Heart left ventricle (tissue), 16 donors: Measurements from ENCODE around the gene SLC6A17. TPM values are rescaled to one million over a fixed set of nuclear protein-coding genes. Genes with fewer than 3 reads are reported as not detected.

Experiments used
- ATAC-seq, 4 donors: fragments of 200-7000 bp; cut with Tn5 transposase; one replicate each; pipeline ENCODE4 v1.9.1; 2020 to 2022; ENCODE audit warnings: moderate library complexity in 4 of 4, mild to moderate bottlenecking in 3 of 4, moderate number of reproducible peaks in 1 of 4
- DNase-seq, 5 donors: peaks; one replicate each; pipeline ENCODE4 v3.0.0-alpha.2; 2020
- H3K27ac ChIP-seq, 12 donors: fragments of 200-600 bp; sonication (generic) in 4 of 12; one replicate each; pipeline versions ENCODE4 v1.5.0 to v1.8.0; 2016 to 2022; ENCODE audit warnings: mild to moderate bottlenecking in 2 of 12
- H3K27me3 ChIP-seq, 9 donors: fragments of 200-600 bp; sonication (generic) in 2 of 9; one replicate each; pipeline versions ENCODE4 v1.5.1 to v1.8.0; 2016 to 2022; ENCODE audit warnings: mild to moderate bottlenecking in 3 of 9
- H3K36me3 ChIP-seq, 9 donors: fragments of 200-600 bp; sonication (generic) in 2 of 9; one replicate each; pipeline versions ENCODE4 v1.5.0 to v1.8.0; 2018 to 2022; ENCODE audit warnings: mild to moderate bottlenecking in 2 of 9
- H3K4me1 ChIP-seq, 12 donors: fragments of 200-600 bp; sonication (generic) in 4 of 12; one replicate each; pipeline versions ENCODE4 v1.5.0 to v1.8.0; 2016 to 2022; ENCODE audit warnings: mild to moderate bottlenecking in 3 of 12
- H3K4me3 ChIP-seq, 12 donors: fragments of 200-600 bp; sonication (generic) in 4 of 12; one replicate each; pipeline versions ENCODE4 v1.5.0 to v1.8.0; 2017 to 2022; ENCODE audit warnings: mild to moderate bottlenecking in 9 of 12, moderate library complexity in 4 of 12
- H3K9me3 ChIP-seq, 12 donors: fragments of 200-600 bp; sonication (generic) in 4 of 12; one replicate each; pipeline versions ENCODE4 v1.5.0 to v1.8.0; 2016 to 2022; ENCODE audit warnings: mild to moderate bottlenecking in 1 of 12
- CTCF ChIP-seq, 12 donors: fragments of 200-600 bp; sonication (generic) in 4 of 12; IDR thresholded peaks; one replicate each; pipeline versions ENCODE4 v1.5.0 to v1.8.0; 2018 to 2022; ENCODE audit warnings: antibody characterized with exemption in 12 of 12, mild to moderate bottlenecking in 5 of 12
- POLR2A ChIP-seq, 2 donors: fragments of 450-650 bp; IDR thresholded peaks; one replicate each; pipeline ENCODE4 v1.6.1; 2017; ENCODE audit warnings: antibody characterized with exemption in 2 of 2, mild to moderate bottlenecking in 2 of 2, moderate library complexity in 2 of 2
- WGBS, 4 donors: extraction: QIAGEN DNeasy Blood & Tissue Kit in 2 of 4; methylation state at CpG; one replicate each; pipeline versions ENCODE4 v1.1.5 to v1.1.7; 2013 to 2018; 5-methylcytosine and 5-hydroxymethylcytosine counted together
- intact Hi-C, 10 donors: fragments of 100-400 bp; cut with DNase I; formaldehyde crosslinking; loops; one replicate each; pipeline versions ENCODE4 v1.11.1 to v1.14.2; 2022
- polyA plus RNA-seq, 2 donors: library from polyadenylated mRNA; stranded (reverse); fragments of 200-250 nt; gene quantifications; one replicate each; pipeline ENCODE4 v1.2.3, GENCODE V29; 2013
- total RNA-seq, 9 donors: library from RNA; depleted of rRNA in 2 of 9; stranded (reverse); fragments of >200 nt in 2 of 9; fragmentation: NEBNext Ultra II Directional in 3 of 9; extraction: Animal tissue kit (Norgen Biotek cat#: 25700) in 3 of 9; gene quantifications; one replicate each; pipeline versions ENCODE4 v1.1.0 to v1.2.4, GENCODE V29; 2016 to 2023
- donor health status: ischemic (EF 13 %, LVEDD 7.1; RV severe dilation, severe dysfunction).
- donor health status: healthy with polysubstance abuse.
- donor health status: DM: no; HTN: yes; CAD: no.
- donor health status: DM: no; HTN: no; CAD: no.
- donor health status: ischemic (EF 25% LVEDD 6.9; RV normal size, moderate dysfunction).
- donor health status: ischemic (EF 25% LVEDD 5.7; RV mildly dilated, moderate dysfunction).
- donor health status: healthy.
- donor health status: DM: yes; HTN: yes; CAD: no.
- donor health status: ischemic (EF 35%, LVEDD 5.7; RV mildly dilated, moderate dysfunction).
- donor health status: nonischemic (EF 11% LVEDD 7.7; RV severe dilation, severe dysfunction).
- donor health status: DM: yes; HTN: yes; CAD: no.
- donor health status: PGD.
- donor health status: ischemic (EF 29% LVEDD 5.4; RV normal size, mild dysfunction).
- donor health status: nonischemic (EF 23%, LVEDD 6.1; RV moderate dilation, normal function).

SLC6A17 gene
- total and polyA plus RNA-seq, 11 donors, result 0.07 to 0.50 (median 0.24) TPM; not detected in 3

DNA sequence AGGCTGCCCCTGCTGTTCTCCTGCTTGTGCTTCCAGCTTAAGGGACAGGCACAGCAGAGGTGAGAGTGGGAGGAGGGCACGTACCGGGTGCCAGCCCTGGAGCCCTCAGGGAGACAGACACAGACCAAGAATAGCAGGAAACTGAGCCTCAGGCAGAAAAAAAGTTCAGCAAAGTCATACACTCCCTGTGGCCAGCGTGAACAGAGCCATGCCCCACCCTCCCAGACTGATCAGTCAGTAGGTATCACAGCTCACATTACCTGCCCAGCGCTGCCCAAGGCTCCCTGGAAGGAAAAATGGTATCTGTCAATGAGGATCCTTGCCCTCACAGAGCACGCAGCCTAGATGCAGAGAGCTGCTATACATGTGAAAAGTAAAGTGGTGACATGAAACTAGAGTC lies 36.7 kb upstream of the SLC6A17 start:
- H3K4me1 ChIP-seq, result no peaks in the 10 kb centered on the region
- H3K27me3 ChIP-seq, result peaks cover 0 to 19% (median 0%) of the 10 kb centered on the region in 9 donors
- ATAC-seq, result no peak
- H3K9me3 ChIP-seq, result no peaks in the 10 kb centered on the region
- WGBS, 4 donors, result 64 to 87% (median 67%) methylated on average over 5 of the region's 5 CpGs
- H3K36me3 ChIP-seq, result no peaks in the 10 kb centered on the region
- H3K27ac ChIP-seq, result no peak overlapping the region
- TF ChIP-seq CTCF (IDR thresholded peaks at IDR 0.05), result no peak
- no peak overlapping the region for H3K4me3 ChIP-seq
- intact Hi-C loops, result loop anchor here in 1 of 10 donors (5.0 kb wide), 1 partner anchor 36 kb away; no protein-coding TSS in a partner anchor
- peak in 1 of 5 donors; percentile 40 for DNase-seq

DNA sequence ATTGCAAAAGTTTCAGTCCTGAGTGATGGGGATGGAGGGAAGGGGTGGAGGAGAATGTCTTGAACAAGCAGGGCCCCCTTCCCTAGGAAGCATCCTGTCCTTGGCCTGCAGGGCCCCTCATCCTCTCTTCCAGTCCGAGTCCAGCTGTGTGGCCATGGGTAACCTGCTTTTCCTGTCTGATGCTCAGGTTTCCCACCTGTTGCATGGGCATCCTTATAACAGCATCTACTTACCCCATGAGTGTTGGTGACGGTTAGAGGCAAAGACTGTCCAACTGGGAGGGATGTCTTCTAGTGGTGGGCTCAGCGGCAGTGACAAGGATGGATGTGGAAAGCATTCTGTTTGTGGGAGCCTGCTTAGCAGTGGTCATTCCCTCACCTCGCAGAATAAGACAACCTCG lies 36.1 kb upstream of the SLC6A17 start:
- H3K36me3 ChIP-seq, result no peaks in the 10 kb centered on the region
- no peaks in the 10 kb centered on the region for H3K4me1 ChIP-seq
- intact Hi-C loops, result loop anchor here in 1 of 10 donors (5.0 kb wide), 1 partner anchor 37 kb away; no protein-coding TSS in a partner anchor
- H3K4me3 ChIP-seq, result no peak overlapping the region
- no peak for TF ChIP-seq CTCF (IDR thresholded peaks at IDR 0.05)
- TF ChIP-seq POLR2A (IDR thresholded peaks at IDR 0.05), result no peak
- H3K27me3 ChIP-seq, result peaks cover 0 to 19% (median 0%) of the 10 kb centered on the region in 9 donors
- DNase-seq (peak in 1 of 5 donors; percentile 20), ATAC-seq (no peak)
- 84 to 89% (median 87%) methylated on average over 5 of the region's 5 CpGs for WGBS, 4 donors
- no peak overlapping the region for H3K27ac ChIP-seq
- H3K9me3 ChIP-seq, result no peaks in the 10 kb centered on the region

GRCh38 chr1:110114784-110115183 lies 35.5 kb upstream of the SLC6A17 start:
- H3K4me3 ChIP-seq, result no peak overlapping the region
- H3K9me3 ChIP-seq, result no peaks in the 10 kb centered on the region
- H3K27ac ChIP-seq, result no peak overlapping the region
- WGBS, 4 donors, result 42 to 57% (median 49%) methylated on average over 5 of the region's 5 CpGs
- intact Hi-C loops, result loop anchor here in 1 of 10 donors (5.0 kb wide), 1 partner anchor 37 kb away; no protein-coding TSS in a partner anchor
- no peaks in the 10 kb centered on the region for H3K36me3 ChIP-seq
- no peaks in the 10 kb centered on the region for H3K4me1 ChIP-seq
- ATAC-seq, result no peak
- H3K27me3 ChIP-seq, result peaks cover 0 to 19% (median 0%) of the 10 kb centered on the region in 9 donors
- DNase-seq, result peak in 1 of 5 donors; percentile 8
- TF ChIP-seq CTCF (IDR thresholded peaks at IDR 0.05) (no peak), POLR2A (IDR thresholded peaks at IDR 0.05) (no peak)

DNA sequence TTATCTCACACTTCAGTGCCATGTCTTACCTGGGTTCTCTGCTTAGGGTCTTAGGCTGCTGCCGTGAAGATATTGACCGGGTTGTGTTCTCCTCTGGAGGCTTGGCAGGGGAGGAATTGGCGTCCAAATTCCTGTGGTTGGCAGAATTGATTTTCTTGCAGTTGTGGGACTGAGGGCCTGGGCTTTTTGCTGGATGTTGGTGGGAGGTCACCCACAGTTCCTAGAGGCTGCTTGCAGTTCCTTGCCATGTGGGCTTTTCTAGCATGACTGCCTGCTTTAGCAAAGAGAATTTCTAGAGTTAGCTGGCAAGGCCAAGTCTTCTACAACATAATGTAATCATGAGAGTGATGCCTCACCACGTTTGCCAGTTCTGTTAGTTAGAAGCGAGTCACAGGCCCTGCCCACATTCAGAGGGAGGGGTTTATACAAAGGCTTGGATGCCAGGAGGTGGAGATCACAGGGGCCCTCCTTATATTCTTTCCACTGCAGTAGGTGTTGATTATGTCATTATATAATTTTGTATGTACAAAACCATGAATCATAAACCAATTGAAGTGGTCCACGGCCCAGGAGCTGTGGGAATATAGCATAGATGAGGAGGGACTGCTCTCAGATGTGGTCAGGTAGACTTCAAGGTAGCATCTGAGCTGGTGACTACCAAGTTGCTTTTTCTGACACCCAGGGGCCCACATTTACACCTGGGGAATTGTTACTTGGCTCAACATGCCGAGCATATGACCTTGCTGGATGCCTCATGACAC lies 31.5 kb upstream of the SLC6A17 start:
- TF ChIP-seq CTCF (IDR thresholded peaks at IDR 0.05) (no peak), POLR2A (IDR thresholded peaks at IDR 0.05) (no peak)
- H3K9me3 ChIP-seq, result peaks cover 0 to 5% (median 0%) of the 10 kb centered on the region in 12 donors
- no peak overlapping the region for H3K27ac ChIP-seq
- 72 to 79% (median 76%) methylated on average over 7 of the region's 7 CpGs for WGBS, 4 donors
- no peak for ATAC-seq
- DNase-seq, result peak in 1 of 5 donors; percentile 19
- H3K27me3 ChIP-seq, result peaks cover 0 to 19% (median 0%) of the 10 kb centered on the region in 9 donors
- intact Hi-C loops, result no loop called here
- H3K4me1 ChIP-seq, result no peaks in the 10 kb centered on the region
- no peaks in the 10 kb centered on the region for H3K36me3 ChIP-seq
- H3K4me3 ChIP-seq, result no peak overlapping the region
